A549 (cell line): Measurements from ENCODE around the gene CCDC188. TPM values are rescaled to one million over a fixed set of nuclear protein-coding genes. Genes with fewer than 3 reads are reported as not detected.

ENCODE experiments used
- ATAC-seq, 2 experiments: fragments of 200-7000 bp in 1 of 2; fragments of >200 bp in 1 of 2; cut with Nextera tagmentation in 1 of 2; cut with Tn5 transposase in 1 of 2; 3 replicates each; pipeline versions ENCODE4 v1.8.0 to v1.9.1; 2018 to 2020; ENCODE audit warnings: mild to moderate bottlenecking in 1 of 2, moderate library complexity in 1 of 2
- CTCF ChIA-PET: fragments of 300-600 bp; sonication (Branson Sonifier 250); formaldehyde crosslinking; extraction: SDS; loops from one replicate; lab custom pipeline; 2021; ENCODE audit warnings: antibody characterized with exemption, inconsistent platforms; lab: Yijun Ruan, JAX
- POLR2A ChIA-PET: fragments of 350-600 bp; formaldehyde crosslinking; extraction: SDS; loops from one replicate; lab custom pipeline; 2021; ENCODE audit warnings: antibody characterized with exemption, inconsistent platforms; lab: Yijun Ruan, JAX
- DNase-seq, 2 experiments: peaks; one replicate each; pipeline versions ENCODE4 v3.0.0 to v3.0.0-alpha.2; 2011 to 2016; ENCODE audit warnings: low read depth in 1 of 2, low spot score in 1 of 2
- FAIRE-seq: peaks from 2 replicates; lab custom pipeline; 2011; peaks lifted over from hg19 to GRCh38; lab: Jason Lieb, UNC
- H3K27ac ChIP-seq, 2 experiments: fragments of >200 bp; sonication (Bioruptor Twin); formaldehyde crosslinking; 3 replicates each; pipeline ENCODE4 v1.5.1; 2016 to 2017
- H3K4me1 ChIP-seq: fragments of >200 bp; sonication (Bioruptor Twin); formaldehyde crosslinking; 3 replicates; pipeline ENCODE4 v1.6.1; 2016
- H3K4me2 ChIP-seq: fragments of >200 bp; sonication (Bioruptor Twin); formaldehyde crosslinking; 3 replicates; pipeline ENCODE4 v1.6.1; 2016
- H3K4me3 ChIP-seq: fragments of >200 bp; sonication (Bioruptor Twin); formaldehyde crosslinking; 3 replicates; pipeline ENCODE4 v1.5.1; 2016
- H3K9me3 ChIP-seq: fragments of >200 bp; sonication (Bioruptor Twin); formaldehyde crosslinking; 3 replicates; pipeline ENCODE4 v1.6.1; 2016
- CHD2 ChIP-seq: fragments of 150-350 bp; IDR thresholded peaks from 2 replicates; pipeline ENCODE4 v1.6.1; 2014; ENCODE audit warnings: low read length; ENCODE audit not compliant: partially characterized antibody
- CTCF ChIP-seq: fragments of >200 bp; sonication (Bioruptor Twin); formaldehyde crosslinking; IDR thresholded peaks from 3 replicates; pipeline ENCODE4 v1.5.1; 2016
- FOSB ChIP-seq: fragments of 250-450 bp; sonication (Bioruptor Pico); IDR thresholded peaks from 2 replicates; pipeline ENCODE4 v1.5.0; 2020; ENCODE audit warnings: mild to moderate bottlenecking, moderate library complexity
- FOSL2 ChIP-seq, 2 experiments: fragments of 450-650 bp in 1 of 2; fragments of >200 bp in 1 of 2; sonication (Bioruptor Twin) in 1 of 2; formaldehyde crosslinking; IDR thresholded peaks; 2 replicates each; pipeline versions ENCODE4 v1.5.0 to v1.6.1; 2016 to 2020; ENCODE audit warnings: mild to moderate bottlenecking in 1 of 2, moderate library complexity in 1 of 2
- GATA3 ChIP-seq: IDR thresholded peaks from 2 replicates; pipeline ENCODE4 v1.6.1; 2012; ENCODE audit warnings: borderline replicate concordance
- HDAC2 ChIP-seq: fragments of 200-600 bp; sonication (generic); IDR thresholded peaks from 2 replicates; pipeline ENCODE4 v1.6.1; 2016
- HMGXB4 ChIP-seq: fragments of 250-450 bp; sonication (Bioruptor Pico); IDR thresholded peaks from 2 replicates; pipeline ENCODE4 v1.5.0; 2021; ENCODE audit warnings: mild to moderate bottlenecking, moderate library complexity, borderline replicate concordance
- HOXB5 ChIP-seq: fragments of 250-450 bp; sonication (Bioruptor Pico); IDR thresholded peaks from 2 replicates; pipeline ENCODE4 v1.5.0; 2020; ENCODE audit warnings: mild to moderate bottlenecking, moderate library complexity
- MAFK ChIP-seq: fragments of 450-650 bp; IDR thresholded peaks from 2 replicates; pipeline ENCODE4 v1.6.1; 2014; ENCODE audit not compliant: partially characterized antibody
- MAZ ChIP-seq: fragments of 150-350 bp; IDR thresholded peaks from 2 replicates; pipeline ENCODE4 v1.6.1; 2014; ENCODE audit warnings: antibody characterized with exemption, low read depth, low read length, borderline replicate concordance
- NFE2L2 ChIP-seq: fragments of 150-350 bp; conservative IDR thresholded peaks from 2 replicates; pipeline ENCODE4 v1.6.1; 2014; ENCODE audit warnings: low read length
- NR3C1 ChIP-seq: fragments of >200 bp; sonication (Bioruptor Twin); formaldehyde crosslinking; IDR thresholded peaks from 3 replicates; pipeline ENCODE4 v1.6.1; 2017
- PHF8 ChIP-seq: fragments of 200-600 bp; sonication (generic); IDR thresholded peaks from 2 replicates; pipeline ENCODE4 v1.6.1; 2016; ENCODE audit warnings: low read depth, mild to moderate bottlenecking, antibody characterized with exemption, moderate library complexity, borderline replicate concordance
- RAD21 ChIP-seq, 2 experiments: fragments of >200 bp in 1 of 2; sonication (Bioruptor Twin) in 1 of 2; formaldehyde crosslinking in 1 of 2; IDR thresholded peaks in 1 of 2; conservative IDR thresholded peaks in 1 of 2; 2 replicates in 1 of 2; 3 replicates in 1 of 2; pipeline ENCODE4 v1.6.1; 2012 to 2018; ENCODE audit warnings: inconsistent platforms in 1 of 2
- RNF2 ChIP-seq: fragments of 200-600 bp; sonication (generic); IDR thresholded peaks from 2 replicates; pipeline ENCODE4 v1.6.1; 2016; ENCODE audit warnings: low read depth, mild to moderate bottlenecking, antibody characterized with exemption, moderate library complexity, borderline replicate concordance
- SREBF2 ChIP-seq: fragments of 450-650 bp; IDR thresholded peaks from 2 replicates; pipeline ENCODE4 v1.6.1; 2014; ENCODE audit warnings: mild to moderate bottlenecking, moderate library complexity
- ZC3H11A ChIP-seq: fragments of 450-650 bp; IDR thresholded peaks from 2 replicates; pipeline ENCODE4 v1.6.1; 2014; ENCODE audit warnings: antibody characterized with exemption, mild to moderate bottlenecking
- ZNF302 ChIP-seq: fragments of 250-450 bp; sonication (Bioruptor Pico); IDR thresholded peaks from 2 replicates; pipeline ENCODE4 v1.9.0; 2021; ENCODE audit warnings: inconsistent platforms, mild to moderate bottlenecking, moderate library complexity
- WGBS: methylation state at CpG from one replicate; pipeline ENCODE4 v1.1.6; 2017; ENCODE audit errors: missing lambda C conversion rate; 5-methylcytosine and 5-hydroxymethylcytosine counted together
- polyA plus RNA-seq, 4 experiments: library from polyadenylated mRNA; depleted of rRNA in 3 of 4; stranded (reverse); fragments of >200 nt; fragmentation: RNase III in 1 of 4; extraction: RNeasy Plus Mini Kit Qiagen cat#74134 plus additional on column Dnase treatment in 1 of 4; gene quantifications; 2 replicates in 3 of 4; 3 replicates in 1 of 4; pipeline ENCODE4 v1.2.3, GENCODE V29; 2011 to 2017
- TF ChIP-seq, protein P1 (sequence below): IDR thresholded peaks from 2 replicates; pipeline ENCODE4 v1.6.1; 2012
- TF ChIP-seq, protein P2 (sequence below): fragments of 150-350 bp; IDR thresholded peaks from 2 replicates; pipeline ENCODE4 v1.6.1; 2014; ENCODE audit warnings: low read depth, mild to moderate bottlenecking, low read length

CCDC188 gene
- polyA plus RNA-seq, 2 of the 4 experiments (the other 2 are of a cell fraction): not detected

GRCh38 chr22:20111045-20111688 is 39.7 kb downstream of the CCDC188 start:
- no peak overlapping the region for H3K27ac ChIP-seq
- DNase-seq: peak; percentile 54 to 65
- POLR2A ChIA-PET: no interaction called here
- H3K4me1 ChIP-seq: peaks cover 8% of the 10 kb centered on the region; the same call in 1 of the 3 replicates
- H3K4me2 ChIP-seq: no peak overlapping the region
- WGBS: 47% methylated on average over 8 of the region's 14 CpGs
- no peak overlapping the region for H3K4me3 ChIP-seq
- ATAC-seq: peak; percentile 65 to 73
- CTCF ChIA-PET: interaction anchor here (0.6 to 2.4 kb wide), 8 partner anchors 10 to 144 kb away, joined by 3 to 11 read pairs (median 4); no protein-coding TSS in a partner anchor
- no peaks in the 10 kb centered on the region for H3K9me3 ChIP-seq
- TF ChIP-seq, protein P1, sequence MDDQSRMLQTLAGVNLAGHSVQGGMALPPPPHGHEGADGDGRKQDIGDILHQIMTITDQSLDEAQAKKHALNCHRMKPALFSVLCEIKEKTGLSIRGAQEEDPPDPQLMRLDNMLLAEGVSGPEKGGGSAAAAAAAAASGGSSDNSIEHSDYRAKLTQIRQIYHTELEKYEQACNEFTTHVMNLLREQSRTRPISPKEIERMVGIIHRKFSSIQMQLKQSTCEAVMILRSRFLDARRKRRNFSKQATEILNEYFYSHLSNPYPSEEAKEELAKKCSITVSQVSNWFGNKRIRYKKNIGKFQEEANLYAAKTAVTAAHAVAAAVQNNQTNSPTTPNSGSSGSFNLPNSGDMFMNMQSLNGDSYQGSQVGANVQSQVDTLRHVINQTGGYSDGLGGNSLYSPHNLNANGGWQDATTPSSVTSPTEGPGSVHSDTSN: peak; percentile 23; the same call in 1 of the 2 replicates
- no peak for TF ChIP-seq RNF2
- TF ChIP-seq CTCF: peak; percentile 25
- TF ChIP-seq NR3C1: no peak
- FAIRE-seq: no peak

GRCh38 chr22:20110359-20110985 is 40.4 kb downstream of the CCDC188 start:
- 91% methylated on average over 9 of the region's 9 CpGs for WGBS
- ChIA-PET CTCF (interaction anchor here (0.6 to 2.4 kb wide), 8 partner anchors 9 to 144 kb away, joined by 3 to 11 read pairs (median 4); no protein-coding TSS in a partner anchor), POLR2A (no interaction called here)
- ATAC-seq: no peak
- no peak overlapping the region for H3K4me3 ChIP-seq
- H3K9me3 ChIP-seq: no peaks in the 10 kb centered on the region
- no peak for TF ChIP-seq FOSB (CRISPR knock-in tag)
- no peak for TF ChIP-seq ZNF302 (CRISPR knock-in tag)
- TF ChIP-seq, all 56 proteins: peak for 0
- Histone ChIP-seq H3K4me2 (no peak overlapping the region), H3K27ac (no peak overlapping the region), H3K4me1 (peaks cover under 1% of the 10 kb centered on the region; the same call in 1 of the 3 replicates)
- FAIRE-seq (no peak), DNase-seq (no peak)

GRCh38 chr22:20109411-20110358 is 41.2 kb downstream of the CCDC188 start:
- FAIRE-seq: no peak
- 85% methylated on average over 6 of the region's 23 CpGs for WGBS
- H3K27ac ChIP-seq: no peak overlapping the region

More at GRCh38 chr22:20109411-20110358, 41.2 kb downstream of the CCDC188 start:
- H3K9me3 ChIP-seq: no peaks in the 10 kb centered on the region
- ChIA-PET POLR2A (interaction anchor here (0.7 kb wide), 1 partner anchor 8 kb away, joined by 3 read pairs; the partner anchor contains the start of gene TRMT2A), CTCF (interaction anchor here (1.3 to 2.4 kb wide), 5 partner anchors 8 to 143 kb away, joined by 3 to 11 read pairs (median 7); no protein-coding TSS in a partner anchor)
- ATAC-seq: no peak
- no peak overlapping the region for H3K4me2 ChIP-seq
- H3K4me3 ChIP-seq: no peak overlapping the region
- H3K4me1 ChIP-seq: no peaks in the 10 kb centered on the region
- TF ChIP-seq NFE2L2 (no peak), SREBF2 (no peak), NR3C1 (no peak), GATA3 (no peak), HOXB5 (CRISPR knock-in tag) (no peak), HDAC2 (no peak), FOSL2 (IDR thresholded peaks at IDR 0.05) (no peak), FOSL2 (CRISPR knock-in tag; IDR thresholded peaks at IDR 0.05) (no peak), RNF2 (no peak), PHF8 (no peak), HMGXB4 (CRISPR knock-in tag) (no peak), MAZ (no peak), ZC3H11A (no peak), CHD2 (no peak), MAFK (no peak), RAD21 (conservative IDR thresholded peaks at IDR 0.05 in 1 of 2, IDR thresholded peaks at IDR 0.05 in 1 of 2) (no peak)
- TF ChIP-seq, protein P1: no peak
- TF ChIP-seq, protein P2, sequence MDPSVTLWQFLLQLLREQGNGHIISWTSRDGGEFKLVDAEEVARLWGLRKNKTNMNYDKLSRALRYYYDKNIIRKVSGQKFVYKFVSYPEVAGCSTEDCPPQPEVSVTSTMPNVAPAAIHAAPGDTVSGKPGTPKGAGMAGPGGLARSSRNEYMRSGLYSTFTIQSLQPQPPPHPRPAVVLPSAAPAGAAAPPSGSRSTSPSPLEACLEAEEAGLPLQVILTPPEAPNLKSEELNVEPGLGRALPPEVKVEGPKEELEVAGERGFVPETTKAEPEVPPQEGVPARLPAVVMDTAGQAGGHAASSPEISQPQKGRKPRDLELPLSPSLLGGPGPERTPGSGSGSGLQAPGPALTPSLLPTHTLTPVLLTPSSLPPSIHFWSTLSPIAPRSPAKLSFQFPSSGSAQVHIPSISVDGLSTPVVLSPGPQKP: no peak
- DNase-seq: no peak
